BJ (cell line): ENCODE data around the gene KRTAP10-10. TPM values are rescaled to one million over a fixed set of nuclear protein-coding genes. Genes with fewer than 3 reads are reported as not detected.

Experiments
- CTCF ChIA-PET: fragments of 350-600 bp; formaldehyde crosslinking; extraction: SDS; loops from one replicate; lab custom pipeline; 2021; ENCODE audit warnings: antibody characterized with exemption, inconsistent platforms; lab: Yijun Ruan, JAX
- POLR2A ChIA-PET: fragments of 300-600 bp; sonication (Branson Sonifier 250); formaldehyde crosslinking; extraction: SDS; loops from one replicate; lab custom pipeline; 2021; ENCODE audit warnings: antibody characterized with exemption; lab: Charles Lee
- DNase-seq: peaks from one replicate; pipeline ENCODE4 v3.0.0-alpha.2; 2011; ENCODE audit warnings: low read depth
- H3K27me3 ChIP-seq: 2 replicates; pipeline ENCODE4 v1.6.0; 2011; ENCODE audit warnings: low read length; ENCODE audit not compliant: control insufficient read depth, insufficient read depth
- H3K36me3 ChIP-seq: 2 replicates; pipeline ENCODE4 v1.5.1; 2011; ENCODE audit warnings: low read length; ENCODE audit not compliant: control insufficient read depth, insufficient read depth
- H3K4me3 ChIP-seq: 2 replicates; pipeline ENCODE4 v1.5.1; 2011; ENCODE audit warnings: low read depth, mild to moderate bottlenecking, control low read depth, low read length
- CTCF ChIP-seq: IDR thresholded peaks from 2 replicates; pipeline ENCODE4 v1.5.1; 2011; ENCODE audit warnings: low read depth, mild to moderate bottlenecking, control low read depth, inconsistent platforms, low read length, moderate library complexity; ENCODE audit not compliant: insufficient read depth
- polyA plus RNA-seq: library from polyadenylated mRNA; depleted of rRNA; stranded (reverse); fragments of >200 nt; gene quantifications from 2 replicates; pipeline ENCODE4 v1.2.3, GENCODE V29; 2011

KRTAP10-10 gene
- polyA plus RNA-seq, 1 experiment: not detected

GRCh38 chr21:44616591-44616926, 20.6 kb upstream of the KRTAP10-10 start:
- Histone ChIP-seq H3K4me3 (no peak overlapping the region), H3K27me3 (no peaks in the 10 kb centered on the region), H3K36me3 (no peaks in the 10 kb centered on the region)
- no peak for DNase-seq
- no peak for TF ChIP-seq CTCF
- ChIA-PET POLR2A (no interaction called here), CTCF (no interaction called here)

DNA sequence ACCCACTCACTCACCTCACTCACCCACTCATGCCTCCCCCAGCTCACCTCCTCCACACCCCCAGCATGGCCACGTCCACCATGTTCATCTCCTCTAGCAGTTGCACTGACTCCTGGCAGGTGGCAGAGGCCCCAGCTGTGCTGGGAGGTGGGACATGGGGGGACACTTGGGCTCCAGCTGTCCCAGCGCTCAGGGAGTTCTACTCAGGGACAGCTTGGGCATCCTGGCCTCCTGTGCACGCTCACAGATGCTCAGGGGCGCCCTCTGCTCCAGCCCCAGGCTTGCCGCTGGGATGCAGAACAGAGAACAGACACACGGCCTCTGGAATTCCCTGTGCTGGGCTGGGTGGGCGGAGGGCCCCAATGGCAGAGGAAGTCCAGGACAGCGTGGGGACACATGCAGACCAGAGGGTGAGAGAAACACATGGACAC, 20.1 kb upstream of the KRTAP10-10 start:
- no peak for TF ChIP-seq CTCF
- no peaks in the 10 kb centered on the region for H3K27me3 ChIP-seq
- CTCF ChIA-PET: no interaction called here
- no peaks in the 10 kb centered on the region for H3K36me3 ChIP-seq
- H3K4me3 ChIP-seq: no peak overlapping the region
- no peak for DNase-seq
- POLR2A ChIA-PET: no interaction called here

- POLR2A ChIA-PET: no interaction called here
- Histone ChIP-seq H3K4me3 (no peak overlapping the region), H3K27me3 (no peaks in the 10 kb centered on the region), H3K36me3 (no peaks in the 10 kb centered on the region)
- no peak; the same call in 1 of the 2 replicates for TF ChIP-seq CTCF
- DNase-seq: no peak
- CTCF ChIA-PET: interaction anchor here (1.0 kb wide), 1 partner anchor 175 kb away, joined by 6 read pairs; no protein-coding TSS in a partner anchor
These were observed 18.7 kb upstream of the KRTAP10-10 start for GRCh38 chr21:44618504-44618903.

- no peak for DNase-seq
- ChIA-PET CTCF (interaction anchor here (1.0 kb wide), 1 partner anchor 174 kb away, joined by 6 read pairs; no protein-coding TSS in a partner anchor), POLR2A (no interaction called here)
- no peak for TF ChIP-seq CTCF
- H3K4me3 ChIP-seq: no peak overlapping the region
- no peaks in the 10 kb centered on the region for H3K36me3 ChIP-seq
- H3K27me3 ChIP-seq: no peaks in the 10 kb centered on the region
These were observed 18.2 kb upstream of the KRTAP10-10 start for GRCh38 chr21:44618909-44619308.

GRCh38 chr21:44619886-44620285, 17.3 kb upstream of the KRTAP10-10 start:
- ChIA-PET POLR2A (no interaction called here), CTCF (no interaction called here)
- TF ChIP-seq CTCF: no peak
- no peaks in the 10 kb centered on the region for H3K36me3 ChIP-seq
- no peak overlapping the region for H3K4me3 ChIP-seq
- H3K27me3 ChIP-seq: no peaks in the 10 kb centered on the region
- DNase-seq: no peak
